Tibial nerve (tissue), 3 donors: ENCODE data around the gene KCNK13.

Experiments
- CTCF ChIP-seq, 5 experiments: fragments of 200-600 bp in 3 of 5; fragments of 450-650 bp in 2 of 5; sonication (generic) in 3 of 5; IDR thresholded peaks; one replicate each; pipeline ENCODE4 v1.5.1; 2016 to 2019; ENCODE audit warnings: antibody characterized with exemption in 5 of 5, mild to moderate bottlenecking in 3 of 5, moderate library complexity in 2 of 5
- POLR2A ChIP-seq, 2 donors: fragments of 450-650 bp; IDR thresholded peaks; one replicate each; pipeline ENCODE4 v1.6.1; 2017; ENCODE audit warnings: antibody characterized with exemption in 2 of 2, mild to moderate bottlenecking in 2 of 2, moderate library complexity in 2 of 2

- TF ChIP-seq POLR2A (IDR thresholded peaks at IDR 0.05) (no peak), CTCF (IDR thresholded peaks at IDR 0.05) (no peak)
These were observed 22.4 kb upstream of the KCNK13 start for GRCh38 chr14:90039253-90040010.
